ENCODE data around the gene IGFBP7. TPM values are rescaled to one million over a fixed set of nuclear protein-coding genes. Genes with fewer than 3 reads are reported as not detected.

Gene IGFBP7
- total RNA-seq, 6 experiments from 2014 or later: 46.2 to 347 (median 163) TPM

- no peaks in the 10 kb centered on the region for H3K9me3 ChIP-seq
- H3K4me3 ChIP-seq: no peak overlapping the region
- H3K27me3 ChIP-seq: no peaks in the 10 kb centered on the region
- WGBS (ENCODE audit: insufficient coverage, low coverage, low lambda C conversion rate, missing lambda C conversion rate): 55% methylated on average over 8 of the region's 9 CpGs
- intact Hi-C loops (cut with DNase I): no loop called here
- no peak for TF ChIP-seq POLR2A (IDR thresholded peaks at IDR 0.05)
- TF ChIP-seq CTCF (IDR thresholded peaks at IDR 0.05): no peak
- no peaks in the 10 kb centered on the region for H3K36me3 ChIP-seq
- H3K4me1 ChIP-seq: no peaks in the 10 kb centered on the region
- ATAC-seq (peak in 1 of 4 donors; percentile 24), DNase-seq (no peak)
- peak overlapping the region; percentile 14 to 76 (median 34) for H3K27ac ChIP-seq
These were observed 28.2 kb downstream of the IGFBP7 start for GRCh38 chr4:57081651-57082621.

GRCh38 chr4:57080781-57081650, 29.2 kb downstream of the IGFBP7 start:
- DNase-seq: no peak
- Histone ChIP-seq H3K4me3 (no peak overlapping the region), H3K4me1 (no peaks in the 10 kb centered on the region), H3K27me3 (no peaks in the 10 kb centered on the region), H3K27ac (peak overlapping the region; percentile 25 to 76 (median 44)), H3K36me3 (no peaks in the 10 kb centered on the region), H3K9me3 (no peaks in the 10 kb centered on the region)
- no peak for TF ChIP-seq POLR2A (IDR thresholded peaks at IDR 0.05)
- TF ChIP-seq CTCF (IDR thresholded peaks at IDR 0.05): no peak
- intact Hi-C loops (cut with DNase I): no loop called here
- 26% methylated on average over 4 of the region's 5 CpGs for WGBS (ENCODE audit: insufficient coverage, low coverage, low lambda C conversion rate, missing lambda C conversion rate)
- peak; percentile 74 to 85 (median 81) for ATAC-seq

- intact Hi-C loops (cut with DNase I): no loop called here
- ATAC-seq (no peak), DNase-seq (no peak)
- no peak overlapping the region for H3K4me3 ChIP-seq
- no peaks in the 10 kb centered on the region for H3K36me3 ChIP-seq
- H3K4me1 ChIP-seq: no peaks in the 10 kb centered on the region
- TF ChIP-seq POLR2A (IDR thresholded peaks at IDR 0.05) (no peak), CTCF (IDR thresholded peaks at IDR 0.05) (no peak)
- H3K27ac ChIP-seq: no peak overlapping the region
- WGBS (ENCODE audit: insufficient coverage, low coverage, low lambda C conversion rate, missing lambda C conversion rate): 21% methylated on average over 10 of the region's 10 CpGs
- H3K27me3 ChIP-seq: no peaks in the 10 kb centered on the region
- no peaks in the 10 kb centered on the region for H3K9me3 ChIP-seq
These were observed 31.3 kb downstream of the IGFBP7 start for GRCh38 chr4:57078685-57079521.

Data from right lobe of liver (tissue), 6 donors.